ENCODE measurements around the gene ARAF.

Gene ARAF

DNA sequence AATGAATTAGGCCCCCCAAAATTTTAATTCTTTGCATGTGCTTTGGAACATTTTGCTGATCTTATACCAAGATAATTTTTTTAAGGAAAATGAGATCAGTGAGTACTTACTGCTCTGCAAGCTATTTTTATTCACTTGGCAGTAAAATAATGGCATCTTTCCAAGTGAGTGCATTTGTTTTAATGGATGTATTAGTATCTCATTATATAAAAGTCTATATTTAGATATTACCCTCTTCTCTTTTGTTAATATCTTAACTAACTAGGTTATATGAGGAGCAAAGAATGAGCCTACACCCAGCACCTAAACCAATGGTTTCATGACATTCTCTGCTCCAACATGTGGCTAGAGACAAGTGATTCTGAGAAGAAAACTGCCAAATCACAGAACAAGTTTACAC, 21.1 kb upstream of the ARAF start:
- Histone ChIP-seq H3K36me3 (replicated peaks; ENCODE audit: insufficient read depth, low read length) (no peaks in the 10 kb centered on the region), H4K20me1 (ENCODE audit: insufficient read depth, low read length) (no peaks in the 10 kb centered on the region), H3K27ac (ENCODE audit: low read length) (no peak overlapping the region), H2AFZ (ENCODE audit: low read length) (no peak overlapping the region), H3K79me2 (ENCODE audit: low read length) (no peaks in the 10 kb centered on the region), H3K27me3 (replicated peaks; ENCODE audit: insufficient read depth, low read length) (no peaks in the 10 kb centered on the region), H3K9me3 (replicated peaks; ENCODE audit: insufficient read depth, low read length) (no peaks in the 10 kb centered on the region), H3K9me2 (replicated peaks; ENCODE audit: insufficient read depth, low read length) (no peaks in the 10 kb centered on the region), H3K4me2 (ENCODE audit: low read depth, low read length) (no peak overlapping the region), H3K4me3 (ENCODE audit: low read length) (no peak overlapping the region), H3K4me1 (ENCODE audit: low read length) (no peaks in the 10 kb centered on the region), H3F3A (ENCODE audit: insufficient read depth, low read length) (no peaks in the 10 kb centered on the region), H3K9ac (ENCODE audit: low read length) (no peak overlapping the region)
- TF ChIP-seq EZH2phosphoT487 (IDR thresholded peaks at IDR 0.05; ENCODE audit: low read length), result no peak
- no peak for TF ChIP-seq EZH2 (optimal IDR thresholded peaks at IDR 0.05; ENCODE audit: low read depth, low read length)
- TF ChIP-seq, protein P1, sequence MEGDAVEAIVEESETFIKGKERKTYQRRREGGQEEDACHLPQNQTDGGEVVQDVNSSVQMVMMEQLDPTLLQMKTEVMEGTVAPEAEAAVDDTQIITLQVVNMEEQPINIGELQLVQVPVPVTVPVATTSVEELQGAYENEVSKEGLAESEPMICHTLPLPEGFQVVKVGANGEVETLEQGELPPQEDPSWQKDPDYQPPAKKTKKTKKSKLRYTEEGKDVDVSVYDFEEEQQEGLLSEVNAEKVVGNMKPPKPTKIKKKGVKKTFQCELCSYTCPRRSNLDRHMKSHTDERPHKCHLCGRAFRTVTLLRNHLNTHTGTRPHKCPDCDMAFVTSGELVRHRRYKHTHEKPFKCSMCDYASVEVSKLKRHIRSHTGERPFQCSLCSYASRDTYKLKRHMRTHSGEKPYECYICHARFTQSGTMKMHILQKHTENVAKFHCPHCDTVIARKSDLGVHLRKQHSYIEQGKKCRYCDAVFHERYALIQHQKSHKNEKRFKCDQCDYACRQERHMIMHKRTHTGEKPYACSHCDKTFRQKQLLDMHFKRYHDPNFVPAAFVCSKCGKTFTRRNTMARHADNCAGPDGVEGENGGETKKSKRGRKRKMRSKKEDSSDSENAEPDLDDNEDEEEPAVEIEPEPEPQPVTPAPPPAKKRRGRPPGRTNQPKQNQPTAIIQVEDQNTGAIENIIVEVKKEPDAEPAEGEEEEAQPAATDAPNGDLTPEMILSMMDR (IDR thresholded peaks at IDR 0.05; ENCODE audit: low read length), result no peak
- no peak for DNase-seq

DNA sequence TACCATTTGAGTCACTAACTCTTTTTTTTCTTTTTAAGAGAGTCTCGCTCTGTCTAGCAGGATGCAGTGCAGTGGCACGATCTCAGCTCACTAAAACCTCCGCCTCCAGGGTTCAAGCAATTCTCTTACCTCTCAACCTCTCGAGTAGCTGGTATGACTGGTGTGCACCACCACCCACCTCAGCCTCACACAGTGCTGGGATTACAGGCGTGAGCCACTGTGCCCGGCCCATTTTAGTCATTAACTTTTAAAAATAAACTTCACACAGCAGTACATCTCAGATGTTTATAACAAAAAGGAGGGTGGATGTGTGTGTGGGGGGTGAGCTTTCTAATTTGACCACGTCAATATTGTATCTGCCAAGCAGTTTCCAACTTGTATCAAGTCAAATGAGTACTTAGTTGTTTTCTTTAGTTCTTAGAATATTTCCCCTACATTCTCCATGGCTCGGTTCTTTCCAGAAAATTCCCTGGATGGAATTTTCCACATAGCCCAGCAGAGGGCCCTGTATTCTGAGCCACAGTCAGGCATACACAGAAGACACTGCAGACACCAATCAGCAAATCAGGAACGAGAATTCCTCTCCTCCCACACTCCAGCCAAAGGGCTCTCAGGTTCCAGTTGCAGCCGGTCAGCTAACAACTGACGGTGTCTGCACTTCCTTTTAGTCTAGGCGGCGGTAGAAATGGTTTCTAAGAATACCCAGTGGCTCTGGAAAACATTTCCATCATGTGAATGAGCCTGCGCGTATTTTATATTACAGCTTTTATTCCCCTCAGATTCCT, 20.1 kb upstream of the ARAF start:
- no peaks in the 10 kb centered on the region for H3K27me3 ChIP-seq (replicated peaks; ENCODE audit: insufficient read depth, low read length)
- no peaks in the 10 kb centered on the region for H3K4me1 ChIP-seq (ENCODE audit: low read length)
- peak overlapping the region; percentile 13; the same call in 1 of the 2 replicates for H3K4me2 ChIP-seq (ENCODE audit: low read depth, low read length)
- H3K36me3 ChIP-seq (replicated peaks; ENCODE audit: insufficient read depth, low read length), result no peaks in the 10 kb centered on the region
- H3F3A ChIP-seq (ENCODE audit: insufficient read depth, low read length), result no peaks in the 10 kb centered on the region
- H3K79me2 ChIP-seq (ENCODE audit: low read length), result no peaks in the 10 kb centered on the region
- DNase-seq, result peak; percentile 32
- H3K9ac ChIP-seq (ENCODE audit: low read length), result no peak overlapping the region
- no peak overlapping the region for H3K4me3 ChIP-seq (ENCODE audit: low read length)
- H2AFZ ChIP-seq (ENCODE audit: low read length), result 0 out of 2 replicates have a peak overlapping the region, but pooled peaks have one; percentile 27
- no peaks in the 10 kb centered on the region for H4K20me1 ChIP-seq (ENCODE audit: insufficient read depth, low read length)
- H3K27ac ChIP-seq (ENCODE audit: low read length), result no peak overlapping the region
- no peaks in the 10 kb centered on the region for H3K9me3 ChIP-seq (replicated peaks; ENCODE audit: insufficient read depth, low read length)
- H3K9me2 ChIP-seq (replicated peaks; ENCODE audit: insufficient read depth, low read length), result no peaks in the 10 kb centered on the region
- TF ChIP-seq, protein P1 (IDR thresholded peaks at IDR 0.05; ENCODE audit: low read length), result peak; percentile 35
- TF ChIP-seq EZH2phosphoT487 (IDR thresholded peaks at IDR 0.05; ENCODE audit: low read length), result no peak
- TF ChIP-seq EZH2 (optimal IDR thresholded peaks at IDR 0.05; ENCODE audit: low read depth, low read length), result no peak

DNA sequence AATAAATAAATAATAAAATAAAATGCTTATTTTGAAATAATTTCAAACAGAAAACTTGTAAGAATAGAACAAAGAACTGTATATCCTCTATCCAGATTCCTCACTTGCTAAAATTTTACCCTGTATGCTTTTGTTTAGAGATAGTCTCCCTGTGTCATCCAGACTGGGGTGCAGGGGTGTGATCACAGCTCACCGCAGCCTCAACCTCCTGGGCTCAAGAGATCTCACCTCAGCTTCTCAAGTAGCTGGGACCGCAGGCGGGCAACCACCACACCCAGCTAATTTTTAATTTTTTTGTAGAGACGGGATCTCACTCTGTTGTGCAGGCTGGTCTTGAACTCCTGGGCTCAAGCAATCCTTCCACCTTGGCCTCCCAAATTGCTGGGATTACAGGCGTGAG, 17.5 kb upstream of the ARAF start:
- H3K9ac ChIP-seq (ENCODE audit: low read length), result no peak overlapping the region
- H3K36me3 ChIP-seq (replicated peaks; ENCODE audit: insufficient read depth, low read length), result no peaks in the 10 kb centered on the region
- no peak overlapping the region for H3K4me3 ChIP-seq (ENCODE audit: low read length)
- no peak overlapping the region for H3K4me2 ChIP-seq (ENCODE audit: low read depth, low read length)
- no peak overlapping the region for H3K27ac ChIP-seq (ENCODE audit: low read length)
- H3K79me2 ChIP-seq (ENCODE audit: low read length), result no peaks in the 10 kb centered on the region
- no peaks in the 10 kb centered on the region for H4K20me1 ChIP-seq (ENCODE audit: insufficient read depth, low read length)
- H3K27me3 ChIP-seq (replicated peaks; ENCODE audit: insufficient read depth, low read length), result no peaks in the 10 kb centered on the region
- no peak overlapping the region for H2AFZ ChIP-seq (ENCODE audit: low read length)
- no peaks in the 10 kb centered on the region for H3K4me1 ChIP-seq (ENCODE audit: low read length)
- TF ChIP-seq, protein P1 (IDR thresholded peaks at IDR 0.05; ENCODE audit: low read length), result no peak
- no peaks in the 10 kb centered on the region for H3F3A ChIP-seq (ENCODE audit: insufficient read depth, low read length)
- no peaks in the 10 kb centered on the region for H3K9me2 ChIP-seq (replicated peaks; ENCODE audit: insufficient read depth, low read length)
- no peak for DNase-seq
- H3K9me3 ChIP-seq (replicated peaks; ENCODE audit: insufficient read depth, low read length), result no peaks in the 10 kb centered on the region

Measured in MM.1S (cell line).